Activated T-helper 1 cell treated with anti-CD3 and anti-CD28 coated beads, Interleukin-12 subunit alpha, Interleukin-12 subunit beta, Interleukin-2, Interleukin-4 antibody, amounts not matched to agents 30 ng/mL and 10 ng/mL and 1 ng/mL, durations not matched to agents 14 hours and 24 hours and 36 hours (primary cell): ENCODE measurements around the gene OLFML1. TPM values are rescaled to one million over a fixed set of nuclear protein-coding genes. Genes with fewer than 3 reads are reported as not detected.

Experiments
- DNase-seq: peaks from one replicate; pipeline ENCODE4 v3.0.0; 2021; ENCODE audit warnings: low spot score
- H3K27ac Mint-ChIP-seq: one replicate; pipeline ENCODE4 v1.8.0; 2021; ENCODE audit warnings: mild to moderate bottlenecking, mixed read lengths
- H3K27me3 Mint-ChIP-seq: one replicate; pipeline ENCODE4 v1.8.0; 2022; ENCODE audit warnings: mild to moderate bottlenecking, moderate library complexity, mixed read lengths; ENCODE audit not compliant: insufficient read depth
- H3K36me3 Mint-ChIP-seq: one replicate; pipeline ENCODE4 v1.8.0; 2021; ENCODE audit warnings: low read depth, mixed read lengths
- H3K4me1 Mint-ChIP-seq: one replicate; pipeline ENCODE4 v1.8.0; 2021; ENCODE audit warnings: low read depth, mixed read lengths
- H3K4me3 Mint-ChIP-seq: one replicate; pipeline ENCODE4 v1.8.0; 2021; ENCODE audit warnings: mild to moderate bottlenecking, moderate library complexity, mixed read lengths
- H3K9me3 Mint-ChIP-seq: one replicate; pipeline ENCODE4 v1.8.0; 2021; ENCODE audit warnings: mixed read lengths
- intact Hi-C: fragments of 100-400 bp; cut with micrococcal nuclease; formaldehyde crosslinking; loops from one replicate; pipeline ENCODE4 v1.15.1; 2024
- total RNA-seq: library from RNA; stranded (reverse); gene quantifications from 2 replicates; pipeline ENCODE4 v1.2.3, GENCODE V29; 2022

The OLFML1 gene
- total RNA-seq, 1 donor from 2014 or later = not detected

DNA sequence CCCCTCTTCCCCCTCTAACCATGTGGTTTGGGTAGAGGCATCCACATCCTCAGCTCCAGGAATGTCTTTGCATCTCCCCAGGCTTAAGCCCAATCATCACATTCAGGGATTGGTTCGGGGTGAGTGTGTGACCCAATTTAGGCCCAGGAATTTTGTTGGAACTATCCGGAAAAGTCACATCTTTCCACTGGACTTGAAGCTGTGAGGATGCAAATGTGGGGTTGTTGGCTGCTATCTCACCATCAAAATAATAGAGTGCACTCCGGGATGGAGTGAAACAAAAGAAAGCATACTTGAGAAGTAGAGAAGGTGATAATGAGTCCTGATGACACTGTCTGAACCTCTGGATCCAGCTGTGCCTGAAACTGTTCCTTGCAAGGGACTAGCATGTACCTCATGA lies 33.8 kb upstream of the OLFML1 start:
- H3K27ac Mint-ChIP-seq = no peak overlapping the region
- H3K27me3 Mint-ChIP-seq = no peaks in the 10 kb centered on the region
- intact Hi-C loops = no loop called here
- no peaks in the 10 kb centered on the region for H3K9me3 Mint-ChIP-seq
- no peak for DNase-seq
- H3K4me3 Mint-ChIP-seq = no peak overlapping the region
- H3K36me3 Mint-ChIP-seq = no peaks in the 10 kb centered on the region
- no peaks in the 10 kb centered on the region for H3K4me1 Mint-ChIP-seq

DNA sequence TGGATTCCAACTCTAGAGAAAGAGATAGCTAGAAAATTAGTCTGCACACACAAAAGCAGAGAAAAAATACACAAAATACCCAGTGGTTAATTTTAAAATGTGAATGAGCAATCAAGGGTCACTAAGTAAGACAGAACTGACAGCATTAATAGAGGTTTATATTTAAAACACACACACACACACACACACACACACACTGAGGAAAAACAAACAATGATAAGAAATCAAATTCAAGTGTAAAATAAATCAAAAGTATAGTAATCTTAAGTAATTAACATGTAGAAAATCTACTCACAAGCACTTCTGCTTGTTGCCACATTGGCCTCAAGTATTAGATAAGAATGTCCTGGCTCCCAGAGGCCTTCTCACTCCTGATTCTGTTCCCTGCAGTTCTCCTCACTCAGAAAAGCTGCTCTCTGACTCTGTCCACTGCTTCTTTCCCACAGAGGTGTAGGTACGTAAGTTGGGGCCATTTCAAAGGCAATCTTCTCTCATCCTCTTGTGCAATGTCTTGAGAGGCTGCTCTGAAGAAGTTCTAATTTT lies 33.3 kb upstream of the OLFML1 start:
- Mint-ChIP-seq H3K4me1 (no peaks in the 10 kb centered on the region), H3K27me3 (no peaks in the 10 kb centered on the region), H3K9me3 (no peaks in the 10 kb centered on the region), H3K36me3 (no peaks in the 10 kb centered on the region), H3K27ac (no peak overlapping the region), H3K4me3 (no peak overlapping the region)
- DNase-seq = no peak
- intact Hi-C loops = no loop called here

DNA sequence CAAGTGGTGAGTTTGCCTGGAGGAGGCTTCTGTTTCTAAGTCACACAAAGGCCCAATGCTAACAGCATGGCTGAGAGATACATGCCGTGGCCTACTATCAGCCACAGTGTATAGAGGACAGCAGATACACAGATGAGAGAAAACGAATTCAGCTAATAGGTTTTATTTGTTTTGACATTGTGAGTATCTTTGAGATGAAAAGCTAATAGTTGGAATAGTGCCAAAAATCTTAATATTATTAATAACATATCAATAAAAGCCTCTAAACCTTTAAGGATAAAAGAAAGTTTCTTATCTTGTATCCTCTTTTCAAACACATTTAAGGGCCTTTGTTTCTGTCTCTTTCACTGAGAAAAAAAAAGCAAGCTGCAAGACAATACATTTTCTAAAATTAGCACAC lies 30.5 kb upstream of the OLFML1 start:
- no peak overlapping the region for H3K27ac Mint-ChIP-seq
- no peak overlapping the region for H3K4me3 Mint-ChIP-seq
- no peaks in the 10 kb centered on the region for H3K4me1 Mint-ChIP-seq
- no peaks in the 10 kb centered on the region for H3K9me3 Mint-ChIP-seq
- H3K27me3 Mint-ChIP-seq = no peaks in the 10 kb centered on the region
- no peak for DNase-seq
- H3K36me3 Mint-ChIP-seq = no peaks in the 10 kb centered on the region
- intact Hi-C loops = no loop called here

DNA sequence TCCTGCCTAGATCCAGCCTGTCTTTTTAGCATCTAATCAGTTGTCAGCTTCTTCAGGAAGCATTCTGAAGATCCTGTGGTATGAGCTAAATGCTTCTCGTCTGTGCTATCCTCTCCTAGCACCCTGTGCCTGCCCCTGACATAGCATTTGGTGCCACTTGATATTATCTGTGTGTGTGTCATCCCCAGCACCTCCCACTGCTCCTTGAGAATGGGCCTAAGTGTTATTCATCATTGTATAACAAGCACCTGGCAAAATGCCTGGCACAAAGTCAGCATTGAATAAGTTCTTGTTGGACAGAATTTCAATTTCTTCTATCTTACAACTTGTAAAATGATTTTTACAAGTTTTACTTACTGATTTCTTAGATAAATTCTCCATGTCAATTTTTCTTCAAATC lies 28.1 kb upstream of the OLFML1 start:
- intact Hi-C loops = no loop called here
- H3K36me3 Mint-ChIP-seq = no peaks in the 10 kb centered on the region
- no peak overlapping the region for H3K27ac Mint-ChIP-seq
- H3K4me1 Mint-ChIP-seq = no peaks in the 10 kb centered on the region
- no peaks in the 10 kb centered on the region for H3K27me3 Mint-ChIP-seq
- H3K4me3 Mint-ChIP-seq = no peak overlapping the region
- no peaks in the 10 kb centered on the region for H3K9me3 Mint-ChIP-seq
- DNase-seq = no peak

DNA sequence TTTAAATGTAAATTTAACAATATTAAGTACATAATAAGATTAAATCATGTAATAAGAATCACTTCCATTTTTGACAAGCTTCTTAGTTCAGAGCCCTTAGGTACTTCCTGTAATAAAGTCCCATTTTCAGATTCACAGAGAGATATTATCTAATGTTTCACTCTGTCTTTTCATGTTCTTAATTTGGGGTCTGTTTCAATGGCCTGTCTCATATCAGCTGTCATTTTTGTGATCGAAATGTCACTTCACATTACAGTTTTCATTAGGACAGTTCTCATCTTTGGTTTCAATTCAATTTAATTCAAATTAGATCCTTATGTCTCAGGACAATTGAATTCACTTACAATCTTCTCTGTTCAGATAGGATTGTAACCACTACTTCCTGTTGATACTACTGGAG lies 22.6 kb upstream of the OLFML1 start:
- H3K4me1 Mint-ChIP-seq = peaks cover 3% of the 10 kb centered on the region
- no peaks in the 10 kb centered on the region for H3K9me3 Mint-ChIP-seq
- H3K27me3 Mint-ChIP-seq = peaks cover 3% of the 10 kb centered on the region
- intact Hi-C loops = no loop called here
- DNase-seq = no peak
- no peaks in the 10 kb centered on the region for H3K36me3 Mint-ChIP-seq
- H3K4me3 Mint-ChIP-seq = no peak overlapping the region
- H3K27ac Mint-ChIP-seq = no peak overlapping the region

DNA sequence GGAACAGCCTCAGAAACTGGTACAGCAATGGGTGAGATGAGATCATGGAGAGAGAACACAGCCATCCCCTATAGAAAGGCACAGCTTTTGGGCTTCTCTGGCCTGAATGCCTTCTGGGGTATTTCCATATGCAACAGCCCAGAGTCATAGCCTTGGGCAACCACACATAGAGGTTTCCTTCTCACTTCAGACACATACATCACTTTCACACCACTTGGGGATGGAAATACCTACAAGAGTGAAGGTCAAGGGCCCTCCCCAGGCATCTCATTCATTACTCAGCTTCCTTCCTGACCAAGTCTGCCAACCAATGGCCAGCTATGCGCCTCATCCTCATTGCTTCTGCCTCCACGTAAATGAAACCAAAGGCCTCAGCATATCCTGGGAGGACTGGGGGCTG lies 17.7 kb upstream of the OLFML1 start:
- peaks cover 6% of the 10 kb centered on the region for H3K4me1 Mint-ChIP-seq
- no peaks in the 10 kb centered on the region for H3K9me3 Mint-ChIP-seq
- intact Hi-C loops = no loop called here
- DNase-seq = no peak
- peaks cover 3% of the 10 kb centered on the region for H3K27me3 Mint-ChIP-seq
- H3K27ac Mint-ChIP-seq = no peak overlapping the region
- H3K36me3 Mint-ChIP-seq = no peaks in the 10 kb centered on the region
- H3K4me3 Mint-ChIP-seq = no peak overlapping the region

DNA sequence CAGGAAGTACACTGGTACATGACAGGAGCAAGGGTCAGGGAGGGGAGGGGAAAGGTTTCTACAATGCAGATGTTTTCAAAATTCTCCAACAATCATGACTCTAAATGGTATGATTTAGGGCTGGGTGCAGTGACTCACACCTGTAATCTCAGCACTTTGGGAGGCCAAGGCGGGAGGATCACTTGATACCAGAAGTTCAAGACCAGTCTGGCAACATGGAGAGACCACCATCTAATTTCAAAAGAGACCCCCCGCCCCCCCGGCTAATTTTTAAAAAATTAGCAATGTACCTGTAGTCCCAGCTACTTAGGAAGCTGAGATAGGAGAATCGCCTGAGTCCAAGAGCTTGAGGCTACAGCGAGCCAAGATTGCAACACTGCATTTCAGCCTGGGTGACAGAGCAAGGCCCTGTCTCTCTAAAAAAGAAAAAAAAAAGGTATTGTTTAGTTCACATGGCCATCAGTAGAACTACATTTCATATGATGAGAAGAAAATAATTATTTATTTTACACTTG lies 15.9 kb upstream of the OLFML1 start:
- no peak for DNase-seq
- Mint-ChIP-seq H3K4me1 (peaks cover 16% of the 10 kb centered on the region), H3K36me3 (no peaks in the 10 kb centered on the region), H3K4me3 (no peak overlapping the region), H3K27me3 (peaks cover 3% of the 10 kb centered on the region), H3K9me3 (no peaks in the 10 kb centered on the region), H3K27ac (no peak overlapping the region)
- intact Hi-C loops = no loop called here

DNA sequence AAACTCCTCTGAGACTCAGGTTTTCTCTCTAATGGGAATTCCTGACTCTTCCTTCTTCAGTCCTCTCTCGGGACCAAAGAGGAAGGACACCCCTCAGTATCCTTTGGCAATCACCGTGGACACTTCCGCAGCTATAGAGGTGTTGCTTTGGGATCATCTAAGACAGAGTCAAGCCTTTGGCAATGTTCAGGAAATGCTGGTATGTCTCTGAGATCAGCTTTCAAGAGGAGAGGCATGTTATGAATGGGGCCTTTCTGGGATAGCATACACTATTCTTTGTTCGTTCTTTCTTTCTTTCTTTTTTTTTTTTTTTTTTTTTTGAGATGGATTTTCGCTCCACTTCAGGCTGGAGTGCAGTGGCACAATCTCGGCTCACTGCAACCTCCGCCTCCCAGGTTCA lies 14.2 kb upstream of the OLFML1 start:
- Mint-ChIP-seq H3K36me3 (no peaks in the 10 kb centered on the region), H3K9me3 (no peaks in the 10 kb centered on the region), H3K4me1 (peaks cover 16% of the 10 kb centered on the region), H3K4me3 (no peak overlapping the region), H3K27me3 (no peaks in the 10 kb centered on the region), H3K27ac (no peak overlapping the region)
- intact Hi-C loops = no loop called here
- no peak for DNase-seq

DNA sequence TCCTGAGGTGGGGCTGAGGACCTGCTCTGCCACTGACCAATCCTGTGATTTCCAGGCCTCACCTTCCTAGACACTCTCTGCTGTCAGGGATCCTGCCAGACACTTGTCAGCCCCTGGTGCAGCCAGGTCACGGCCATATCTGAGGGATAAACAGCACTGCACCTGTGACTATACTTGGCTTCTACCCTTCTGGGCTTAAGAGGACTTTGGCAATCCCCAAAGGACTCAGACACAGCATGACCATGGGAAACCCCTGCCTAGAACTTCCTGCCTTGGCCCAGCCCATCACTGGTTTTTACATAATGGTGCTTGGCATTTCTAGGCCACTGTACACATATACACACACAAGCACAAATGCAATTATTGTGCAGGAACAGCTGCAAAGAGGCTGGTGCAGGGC lies 11.6 kb upstream of the OLFML1 start:
- Mint-ChIP-seq H3K9me3 (no peaks in the 10 kb centered on the region), H3K27me3 (no peaks in the 10 kb centered on the region), H3K27ac (no peak overlapping the region), H3K4me3 (no peak overlapping the region), H3K36me3 (no peaks in the 10 kb centered on the region), H3K4me1 (peaks cover 10% of the 10 kb centered on the region)
- DNase-seq = no peak
- intact Hi-C loops = no loop called here

DNA sequence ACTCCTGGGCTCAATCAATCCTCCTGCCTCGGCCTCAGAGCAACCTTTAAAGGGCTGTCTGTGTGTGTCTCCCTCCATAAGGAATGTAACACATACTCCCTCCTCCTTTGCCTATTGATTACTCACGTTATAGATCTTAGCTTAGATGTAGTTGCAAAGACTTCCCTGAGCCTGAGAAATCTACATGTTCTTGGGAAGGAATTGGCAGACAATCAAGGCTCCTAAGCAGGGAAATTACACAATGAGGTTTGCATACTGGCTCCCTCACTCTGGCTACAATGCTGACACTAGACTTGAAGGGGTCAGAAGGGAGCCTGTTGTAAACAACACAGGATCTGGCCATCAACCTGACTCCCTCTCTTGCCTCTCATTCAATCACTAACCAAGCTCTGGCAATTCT lies 5.2 kb upstream of the OLFML1 start:
- H3K36me3 Mint-ChIP-seq = no peaks in the 10 kb centered on the region
- H3K27me3 Mint-ChIP-seq = no peaks in the 10 kb centered on the region
- intact Hi-C loops = no loop called here
- no peak overlapping the region for H3K4me3 Mint-ChIP-seq
- H3K27ac Mint-ChIP-seq = no peak overlapping the region
- no peak for DNase-seq
- no peaks in the 10 kb centered on the region for H3K4me1 Mint-ChIP-seq
- H3K9me3 Mint-ChIP-seq = no peaks in the 10 kb centered on the region

DNA sequence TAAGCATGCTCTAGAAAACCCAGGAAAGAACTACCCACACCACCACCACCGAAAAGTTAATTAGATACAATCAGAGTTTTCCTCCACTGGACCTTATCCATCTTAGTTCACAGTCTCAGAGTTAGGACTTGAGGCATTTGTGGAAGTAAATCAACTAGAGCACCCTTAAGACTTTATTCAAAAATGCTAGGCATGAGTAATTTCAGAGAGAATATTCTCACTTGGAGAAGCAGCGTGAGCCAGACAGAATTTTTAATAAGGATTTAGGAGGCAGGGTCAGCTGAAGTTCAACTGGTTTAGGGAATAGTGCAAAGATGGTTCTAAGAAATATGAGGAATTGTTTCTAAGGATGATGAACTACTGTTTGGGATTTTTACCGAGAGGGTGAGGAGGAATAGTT lies 1.2 kb upstream of the OLFML1 start:
- Mint-ChIP-seq H3K9me3 (no peaks in the 10 kb centered on the region), H3K4me3 (no peak overlapping the region), H3K36me3 (no peaks in the 10 kb centered on the region), H3K27me3 (peaks cover 2% of the 10 kb centered on the region), H3K4me1 (no peaks in the 10 kb centered on the region), H3K27ac (no peak overlapping the region)
- DNase-seq = no peak
- intact Hi-C loops = no loop called here

DNA sequence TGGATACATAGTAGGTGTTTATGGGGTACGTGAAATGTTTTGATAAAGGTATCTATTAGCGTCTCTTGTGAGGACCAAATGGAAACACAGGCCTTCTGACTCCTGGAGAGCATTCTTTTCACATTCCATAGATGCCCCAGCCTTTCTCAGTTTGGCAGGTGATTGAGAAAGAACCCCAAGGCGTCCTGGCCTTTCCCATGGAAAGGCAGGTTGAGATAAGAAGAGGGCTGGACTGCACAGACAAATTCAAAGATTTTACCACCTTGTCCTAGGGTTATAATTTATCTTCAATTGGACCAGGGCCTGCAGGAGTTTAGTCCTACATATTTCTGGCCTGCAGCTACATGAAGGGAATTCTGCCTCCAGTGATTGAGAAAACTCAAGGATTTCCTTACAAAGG lies 661 bp upstream of the OLFML1 start:
- intact Hi-C loops = no loop called here

DNA sequence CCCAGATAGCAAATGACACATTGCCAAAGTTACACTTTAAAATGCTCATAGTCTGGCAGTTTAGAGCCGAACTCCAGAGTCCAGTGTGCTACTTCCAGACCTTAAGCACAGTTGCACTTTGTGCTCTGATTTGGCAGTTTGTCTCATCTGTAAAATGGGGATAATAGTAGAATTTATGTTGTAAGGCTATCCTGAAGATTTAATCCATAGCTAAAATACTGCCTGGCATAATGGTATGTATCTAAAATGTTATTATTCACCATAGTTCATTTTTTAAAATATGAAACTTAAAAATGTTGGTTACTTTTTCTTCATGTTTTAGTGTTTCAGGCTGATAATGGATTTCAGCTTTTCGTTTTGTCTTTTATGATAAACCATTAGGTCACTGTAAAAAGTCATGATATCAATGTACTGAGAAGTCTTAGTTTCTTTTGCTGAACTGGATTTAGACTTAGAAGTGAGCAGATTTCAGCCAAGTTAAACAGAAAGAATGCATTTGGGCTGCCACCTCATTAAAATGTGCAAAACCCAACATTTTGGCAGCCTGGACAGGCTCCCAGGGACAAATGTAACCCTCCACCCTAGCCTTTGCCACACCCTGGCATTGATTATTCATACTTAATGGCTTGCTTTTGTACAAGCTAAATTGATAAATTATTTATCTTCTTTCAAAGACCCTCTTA lies 933 bp downstream of the OLFML1 start:
- H3K4me1 Mint-ChIP-seq = no peaks in the 10 kb centered on the region
- no peaks in the 10 kb centered on the region for H3K36me3 Mint-ChIP-seq
- intact Hi-C loops = no loop called here
- DNase-seq = no peak
- no peak overlapping the region for H3K27ac Mint-ChIP-seq
- H3K9me3 Mint-ChIP-seq = no peaks in the 10 kb centered on the region
- H3K27me3 Mint-ChIP-seq = peaks cover 2% of the 10 kb centered on the region
- no peak overlapping the region for H3K4me3 Mint-ChIP-seq

More for the DNA sequence above, 661 bp upstream of the OLFML1 start:
- Mint-ChIP-seq H3K9me3 (no peaks in the 10 kb centered on the region), H3K4me3 (no peak overlapping the region), H3K27me3 (peaks cover 2% of the 10 kb centered on the region), H3K36me3 (no peaks in the 10 kb centered on the region), H3K27ac (no peak overlapping the region), H3K4me1 (no peaks in the 10 kb centered on the region)
- DNase-seq = no peak

DNA sequence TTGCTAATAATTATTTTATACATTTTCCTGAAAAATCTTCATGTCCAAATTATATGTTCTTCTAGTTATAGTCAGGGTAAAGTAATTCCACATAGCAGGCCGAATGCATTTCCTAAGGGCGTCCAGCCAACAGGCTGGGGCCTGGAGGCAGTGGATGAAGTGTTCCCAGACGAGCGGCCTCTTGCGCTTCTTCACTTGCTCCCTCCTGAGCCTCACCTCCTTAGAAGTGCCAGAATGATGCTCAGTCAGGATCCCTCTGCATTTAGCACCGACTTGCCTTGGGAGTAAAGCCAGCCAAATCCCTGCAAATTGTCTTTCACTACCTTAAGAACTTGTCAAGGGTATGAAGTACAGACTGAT lies 1.5 kb downstream of the OLFML1 start:
- H3K36me3 Mint-ChIP-seq = no peaks in the 10 kb centered on the region
- no peak for DNase-seq
- no peak overlapping the region for H3K4me3 Mint-ChIP-seq
- H3K4me1 Mint-ChIP-seq = no peaks in the 10 kb centered on the region
- H3K27me3 Mint-ChIP-seq = peaks cover 2% of the 10 kb centered on the region
- intact Hi-C loops = no loop called here
- H3K27ac Mint-ChIP-seq = no peak overlapping the region
- H3K9me3 Mint-ChIP-seq = no peaks in the 10 kb centered on the region
